GM23338 (cell line): ENCODE data around the gene SLC9C2.

Source experiments
- CREB1 ChIP-seq: fragments of 250-450 bp; sonication (Bioruptor Pico); IDR thresholded peaks from 2 replicates; pipeline ENCODE4 v1.5.0; 2020; ENCODE audit warnings: low read depth, mild to moderate bottlenecking, moderate library complexity
- CTCF ChIP-seq, 2 experiments: fragments of 200-600 bp in 1 of 2; sonication (generic) in 1 of 2; conservative IDR thresholded peaks; 2 replicates each; pipeline versions ENCODE4 v1.5.1 to v1.6.1; 2016 to 2017; ENCODE audit warnings: antibody characterized with exemption in 2 of 2, low read depth in 2 of 2, mild to moderate bottlenecking in 2 of 2, moderate library complexity in 1 of 2
- ETS1 ChIP-seq: IDR thresholded peaks from 2 replicates; pipeline ENCODE4 v1.6.1; 2016; ENCODE audit warnings: antibody characterized with exemption
- EZH2 ChIP-seq: fragments of 200-600 bp; sonication (generic); IDR thresholded peaks from one replicate; pipeline ENCODE4 v1.8.0; 2017; ENCODE audit warnings: antibody characterized with exemption, mild to moderate bottlenecking, low read depth; ENCODE audit not compliant: unreplicated experiment
- EZH2phosphoT487 ChIP-seq: fragments of 200-600 bp; sonication (generic); IDR thresholded peaks from one replicate; pipeline ENCODE4 v1.8.1; 2018; ENCODE audit warnings: antibody characterized with exemption; ENCODE audit not compliant: unreplicated experiment
- JUNB ChIP-seq: IDR thresholded peaks from one replicate; pipeline ENCODE4 v1.6.1; 2016; ENCODE audit warnings: antibody characterized with exemption; ENCODE audit not compliant: unreplicated experiment
- POLR2AphosphoS5 ChIP-seq: IDR thresholded peaks from 2 replicates; pipeline ENCODE4 v1.6.1; 2016; ENCODE audit warnings: antibody characterized with exemption, low read depth
- REST ChIP-seq: IDR thresholded peaks from one replicate; pipeline ENCODE4 v1.6.1; 2018; ENCODE audit warnings: antibody characterized with exemption; ENCODE audit not compliant: unreplicated experiment
- ZNF462 ChIP-seq: fragments of 250-450 bp; sonication (Bioruptor Pico); IDR thresholded peaks from 2 replicates; pipeline ENCODE4 v1.5.0; 2020; ENCODE audit warnings: mild to moderate bottlenecking, moderate library complexity

- TF ChIP-seq CTCF (conservative IDR thresholded peaks at IDR 0.05; ENCODE audit: low read depth in 2 of 2) (peak; percentile 54 to 69), POLR2AphosphoS5 (no peak), EZH2 (no peak), ZNF462 (no peak), REST (no peak), CREB1 (CRISPR knock-in tag) (no peak), EZH2phosphoT487 (no peak), ETS1 (no peak), JUNB (no peak)
Observed at GRCh38 chr1:173506437-173506836, 96.4 kb downstream of the SLC9C2 start.
